ENCODE data around the gene SCAMP4. TPM values are rescaled to one million over a fixed set of nuclear protein-coding genes. Genes with fewer than 3 reads are reported as not detected.

Gene SCAMP4
- total and polyA plus RNA-seq, 2 of the 13 experiments (the other 11 are each of a cell fraction or from before 2014, with no cell fraction given) = 10.7 to 13.7 TPM

GRCh38 chr19:1875646-1876495 is 29.3 kb upstream of the SCAMP4 start (continued):
- TF ChIP-seq MTA3 (CRISPR knock-in tag; IDR thresholded peaks at IDR 0.05) (no peak), ZIK1 (CRISPR knock-in tag; IDR thresholded peaks at IDR 0.05; ENCODE audit: borderline replicate concordance, low read depth) (no peak; the same call in 1 of the 2 replicates), HMGA1 (CRISPR knock-in tag; conservative IDR thresholded peaks at IDR 0.05) (no peak), CREB3 (CRISPR knock-in tag; IDR thresholded peaks at IDR 0.05) (no peak), ADNP (CRISPR knock-in tag; IDR thresholded peaks at IDR 0.05) (no peak), ZNF549 (CRISPR knock-in tag; IDR thresholded peaks at IDR 0.05) (no peak), ELF1 (CRISPR knock-in tag; IDR thresholded peaks at IDR 0.05) (peak; percentile 96), ZBTB8A (CRISPR knock-in tag; IDR thresholded peaks at IDR 0.05; ENCODE audit: borderline replicate concordance, low read depth) (no peak), AKAP8 (CRISPR knock-in tag; IDR thresholded peaks at IDR 0.05) (peak; percentile 100), RERE (CRISPR knock-in tag; IDR thresholded peaks at IDR 0.05; ENCODE audit: low read depth) (0 out of 2 replicates have a peak, but pooled peaks have one; percentile 37), GABPA (IDR thresholded peaks at IDR 0.05; ENCODE audit: low read depth, low read length) (peak; percentile 96), GABPA (CRISPR knock-in tag; IDR thresholded peaks at IDR 0.05; ENCODE audit: low read depth) (peak; percentile 88), AGO2 (optimal IDR thresholded peaks at IDR 0.05; ENCODE audit: low read depth, low read length) (peak; percentile 96), CBX1 (IDR thresholded peaks at IDR 0.05; ENCODE audit: low read depth) (peak; percentile 73), ZNF639 (CRISPR knock-in tag; conservative IDR thresholded peaks at IDR 0.05) (peak; percentile 79; the same call in 1 of the 2 replicates), POLR2G (IDR thresholded peaks at IDR 0.05; ENCODE audit: low read depth, low read length) (peak; percentile 94), ZNF629 (CRISPR knock-in tag; conservative IDR thresholded peaks at IDR 0.05) (0 out of 2 replicates have a peak, but pooled peaks have one; percentile 13), THYN1 (CRISPR knock-in tag; IDR thresholded peaks at IDR 0.05; ENCODE audit: borderline replicate concordance, low read depth) (no peak), ZNF281 (CRISPR knock-in tag; IDR thresholded peaks at IDR 0.05; ENCODE audit: borderline replicate concordance) (peak; percentile 35; the same call in 1 of the 2 replicates)

All from HepG2 (cell line).